ENCODE measurements around the gene GDF2.

Gene GDF2

GRCh38 chr10:47337310-47337709 is 15.1 kb downstream of the GDF2 start:
- no peaks in the 10 kb centered on the region for H3K9me3 ChIP-seq (ENCODE audit: low read depth, low read length)
- no peaks in the 10 kb centered on the region for H3K36me3 ChIP-seq (ENCODE audit: insufficient read depth, low read length)
- H3K27ac ChIP-seq = no peak overlapping the region
- TF ChIP-seq EZH2 (IDR thresholded peaks at IDR 0.05) (no peak), FOXP2 (optimal IDR thresholded peaks at IDR 0.05; ENCODE audit: control extremely low read depth, extremely low read length, insufficient read depth) (no peak), POLR2AphosphoS5 (IDR thresholded peaks at IDR 0.05; ENCODE audit: borderline replicate concordance, low read depth, low read length) (no peak)
- no peak overlapping the region for H3K4me3 ChIP-seq
- DNase-seq (ENCODE audit: low read depth, low spot score) = no peak
- H3K9ac ChIP-seq (ENCODE audit: insufficient read length) = no peak overlapping the region

- no peak overlapping the region for H3K4me3 ChIP-seq
- TF ChIP-seq FOXP2 (optimal IDR thresholded peaks at IDR 0.05; ENCODE audit: control extremely low read depth, extremely low read length, insufficient read depth) (no peak), POLR2AphosphoS5 (IDR thresholded peaks at IDR 0.05; ENCODE audit: borderline replicate concordance, low read depth, low read length) (no peak), EZH2 (IDR thresholded peaks at IDR 0.05) (no peak)
Observed at GRCh38 chr10:47339186-47339735, 17.0 kb downstream of the GDF2 start.

GRCh38 chr10:47339759-47340607 is 17.7 kb downstream of the GDF2 start:
- DNase-seq (ENCODE audit: low read depth, low spot score) = no peak
- H3K4me3 ChIP-seq = no peak overlapping the region
- H3K9ac ChIP-seq (ENCODE audit: insufficient read length) = no peak overlapping the region
- TF ChIP-seq FOXP2 (optimal IDR thresholded peaks at IDR 0.05; ENCODE audit: control extremely low read depth, extremely low read length, insufficient read depth) (no peak), EZH2 (IDR thresholded peaks at IDR 0.05) (no peak), POLR2AphosphoS5 (IDR thresholded peaks at IDR 0.05; ENCODE audit: borderline replicate concordance, low read depth, low read length) (no peak)
- H3K27ac ChIP-seq = no peak overlapping the region
- H3K9me3 ChIP-seq (ENCODE audit: low read depth, low read length) = no peaks in the 10 kb centered on the region
- H3K36me3 ChIP-seq (ENCODE audit: insufficient read depth, low read length) = no peaks in the 10 kb centered on the region

More at GRCh38 chr10:47339186-47339735, 17.0 kb downstream of the GDF2 start:
- no peak overlapping the region for H3K27ac ChIP-seq
- no peak for DNase-seq (ENCODE audit: low read depth, low spot score)
- no peak overlapping the region for H3K9ac ChIP-seq (ENCODE audit: insufficient read length)
- H3K9me3 ChIP-seq (ENCODE audit: low read depth, low read length) = no peaks in the 10 kb centered on the region
- H3K36me3 ChIP-seq (ENCODE audit: insufficient read depth, low read length) = no peaks in the 10 kb centered on the region

- H3K9ac ChIP-seq (ENCODE audit: insufficient read length) = no peak overlapping the region
- TF ChIP-seq POLR2AphosphoS5 (IDR thresholded peaks at IDR 0.05; ENCODE audit: borderline replicate concordance, low read depth, low read length) = no peak
- no peaks in the 10 kb centered on the region for H3K36me3 ChIP-seq (ENCODE audit: insufficient read depth, low read length)
- H3K9me3 ChIP-seq (ENCODE audit: low read depth, low read length) = no peaks in the 10 kb centered on the region
- no peak for DNase-seq (ENCODE audit: low read depth, low spot score)
- no peak overlapping the region for H3K4me3 ChIP-seq
- no peak overlapping the region for H3K27ac ChIP-seq
Observed at GRCh38 chr10:47340608-47341170, 18.4 kb downstream of the GDF2 start.

GRCh38 chr10:47344996-47345870 is 23.0 kb downstream of the GDF2 start:
- H3K27ac ChIP-seq = no peak overlapping the region
- DNase-seq (ENCODE audit: low read depth, low spot score) = no peak
- no peak overlapping the region for H3K9ac ChIP-seq (ENCODE audit: insufficient read length)
- TF ChIP-seq FOXP2 (optimal IDR thresholded peaks at IDR 0.05; ENCODE audit: control extremely low read depth, extremely low read length, insufficient read depth) (no peak), POLR2AphosphoS5 (IDR thresholded peaks at IDR 0.05; ENCODE audit: borderline replicate concordance, low read depth, low read length) (no peak), EZH2 (IDR thresholded peaks at IDR 0.05) (no peak)
- no peaks in the 10 kb centered on the region for H3K36me3 ChIP-seq (ENCODE audit: insufficient read depth, low read length)
- H3K4me3 ChIP-seq = no peak overlapping the region
- no peaks in the 10 kb centered on the region for H3K9me3 ChIP-seq (ENCODE audit: low read depth, low read length)

- H3K36me3 ChIP-seq (ENCODE audit: insufficient read depth, low read length) = no peaks in the 10 kb centered on the region
- no peak overlapping the region for H3K27ac ChIP-seq
- H3K4me3 ChIP-seq = no peak overlapping the region
- H3K9ac ChIP-seq (ENCODE audit: insufficient read length) = no peak overlapping the region
- TF ChIP-seq FOXP2 (optimal IDR thresholded peaks at IDR 0.05; ENCODE audit: control extremely low read depth, extremely low read length, insufficient read depth) = no peak
- TF ChIP-seq EZH2 (IDR thresholded peaks at IDR 0.05) = no peak
- no peak for TF ChIP-seq POLR2AphosphoS5 (IDR thresholded peaks at IDR 0.05; ENCODE audit: borderline replicate concordance, low read depth, low read length)
- no peaks in the 10 kb centered on the region for H3K9me3 ChIP-seq (ENCODE audit: low read depth, low read length)
- DNase-seq (ENCODE audit: low read depth, low spot score) = no peak
Observed at GRCh38 chr10:47346581-47347302, 24.5 kb downstream of the GDF2 start.

- TF ChIP-seq POLR2AphosphoS5 (IDR thresholded peaks at IDR 0.05; ENCODE audit: borderline replicate concordance, low read depth, low read length) (no peak), FOXP2 (optimal IDR thresholded peaks at IDR 0.05; ENCODE audit: control extremely low read depth, extremely low read length, insufficient read depth) (no peak), EZH2 (IDR thresholded peaks at IDR 0.05) (no peak)
- DNase-seq (ENCODE audit: low read depth, low spot score) = no peak
- H3K4me3 ChIP-seq = no peak overlapping the region
- no peak overlapping the region for H3K27ac ChIP-seq
- no peaks in the 10 kb centered on the region for H3K9me3 ChIP-seq (ENCODE audit: low read depth, low read length)
- no peak overlapping the region for H3K9ac ChIP-seq (ENCODE audit: insufficient read length)
- no peaks in the 10 kb centered on the region for H3K36me3 ChIP-seq (ENCODE audit: insufficient read depth, low read length)
Observed at GRCh38 chr10:47347303-47347675, 25.0 kb downstream of the GDF2 start.
